Activated CD8-positive, alpha-beta memory T cell treated with anti-CD3 and anti-CD28 coated beads, Interleukin-2, amount 50 U/mL, for 4 hours (primary cell): ENCODE results near the gene EXOC7.

Source experiments
- DNase-seq: peaks from one replicate; pipeline ENCODE4 v3.0.0-alpha.2; 2020

EXOC7 gene

GRCh38 chr17:76103274-76104139 lies at the start of gene EXOC7:
EXOC7 (minus strand) TSS chr17:76103787; CDS start chr17:76103692, 95 bp downstream.
- peak; percentile 92 for DNase-seq

- DNase-seq, result no peak
Observed at GRCh38 chr17:76153202-76153601, 49.6 kb upstream of the EXOC7 start.

DNA sequence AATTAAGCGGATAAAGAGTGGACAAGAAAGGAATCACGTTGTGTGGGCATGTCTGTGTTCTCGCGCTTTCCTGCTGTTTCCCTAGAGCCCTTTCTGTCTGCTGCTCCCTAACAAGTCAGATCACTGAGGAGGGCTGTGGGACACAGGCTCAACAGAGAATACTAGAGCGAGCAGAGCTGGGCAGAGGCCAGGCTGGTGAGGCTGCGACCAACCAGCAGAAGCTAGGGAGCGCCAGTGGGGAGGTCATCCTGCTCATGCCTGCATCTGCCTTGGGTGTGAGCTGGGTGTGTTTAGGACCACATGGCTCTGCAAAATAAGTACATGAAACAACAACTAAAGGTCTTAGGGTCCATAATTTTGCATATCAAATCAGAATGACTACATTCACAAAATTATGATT lies 49.0 kb upstream of the EXOC7 start:
- DNase-seq, result no peak

GRCh38 chr17:76151896-76152454 lies 48.4 kb upstream of the EXOC7 start:
- no peak for DNase-seq

DNA sequence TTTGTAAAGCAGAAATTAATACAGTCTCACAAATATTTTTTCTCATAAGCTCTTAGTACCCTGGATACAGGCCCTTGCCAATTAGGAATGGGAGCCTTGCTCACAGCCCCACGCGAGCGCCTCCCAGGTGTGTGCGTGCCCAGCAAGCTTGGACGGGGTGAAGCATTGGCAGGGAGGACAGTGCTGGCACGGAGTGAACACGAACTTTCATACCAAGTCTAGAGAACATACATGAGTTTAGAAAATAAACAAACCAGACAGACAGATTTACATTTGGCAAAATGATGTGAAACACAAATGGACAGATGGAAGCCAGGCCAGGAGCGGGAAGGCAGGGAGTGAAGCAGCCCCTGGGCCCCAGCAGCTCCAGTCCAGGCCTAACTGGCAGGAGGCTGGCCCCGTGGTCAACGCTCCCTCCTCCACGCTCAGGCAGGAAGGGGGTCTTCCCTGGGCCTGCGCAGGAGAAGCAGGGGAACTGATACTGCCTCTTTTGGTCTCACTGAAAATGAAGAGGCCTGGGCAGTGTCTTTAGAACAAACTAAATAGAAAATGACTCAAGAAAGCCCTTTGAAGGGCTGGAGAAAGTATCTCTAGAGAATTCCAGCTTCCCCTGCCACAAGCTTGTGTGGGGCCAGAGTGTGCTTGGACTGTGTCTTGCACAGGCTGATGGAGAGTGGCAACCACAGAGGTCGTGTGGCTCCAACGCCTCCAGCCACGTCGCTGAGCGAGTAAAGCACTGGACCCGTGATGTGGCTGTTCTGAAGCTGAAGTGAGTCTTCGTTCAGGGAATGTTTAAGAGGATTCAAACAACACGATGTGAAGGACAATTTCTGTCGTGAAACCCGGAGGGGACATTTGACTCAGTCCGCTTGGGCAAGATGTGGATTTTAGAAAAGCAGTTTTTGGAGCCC lies 47.4 kb upstream of the EXOC7 start:
- no peak for DNase-seq

DNA sequence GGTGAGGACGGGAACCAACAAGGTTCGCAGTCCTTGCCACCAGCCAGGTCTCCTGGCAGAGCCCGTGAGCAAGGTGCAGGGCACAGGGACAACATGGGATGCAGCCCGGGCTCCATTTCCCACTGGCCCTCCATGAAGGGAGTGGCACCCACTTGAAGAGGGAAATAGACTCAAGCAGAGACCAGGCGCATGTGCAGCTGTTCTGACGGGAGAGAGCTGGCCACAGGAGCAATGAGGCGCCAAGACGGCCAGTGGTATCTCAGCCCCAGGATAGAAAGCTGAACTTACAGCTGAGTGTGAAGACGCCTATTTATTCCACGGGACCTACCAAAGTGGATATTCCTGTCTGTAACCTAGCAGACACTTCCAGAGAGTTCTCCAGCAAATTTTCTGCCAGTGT lies 45.6 kb upstream of the EXOC7 start:
- no peak for DNase-seq

DNA sequence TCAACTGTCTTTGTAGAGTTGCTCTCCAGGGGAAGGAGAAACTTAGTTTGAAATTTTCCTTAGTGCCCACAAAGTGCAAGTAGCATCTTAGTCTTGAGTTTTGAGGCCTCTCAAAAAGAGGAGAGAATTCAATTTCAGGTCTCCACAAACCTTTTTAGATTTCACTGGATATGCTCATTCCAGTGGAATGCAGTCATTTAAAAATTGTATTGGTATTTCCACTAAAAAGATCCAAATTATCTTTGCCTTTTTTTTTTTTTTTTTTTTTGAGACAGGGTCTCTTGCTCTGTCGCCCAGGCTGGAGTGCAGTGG lies 44.4 kb upstream of the EXOC7 start:
- DNase-seq, result no peak

- no peak for DNase-seq
Observed at GRCh38 chr17:76147211-76148014, 43.8 kb upstream of the EXOC7 start.

DNA sequence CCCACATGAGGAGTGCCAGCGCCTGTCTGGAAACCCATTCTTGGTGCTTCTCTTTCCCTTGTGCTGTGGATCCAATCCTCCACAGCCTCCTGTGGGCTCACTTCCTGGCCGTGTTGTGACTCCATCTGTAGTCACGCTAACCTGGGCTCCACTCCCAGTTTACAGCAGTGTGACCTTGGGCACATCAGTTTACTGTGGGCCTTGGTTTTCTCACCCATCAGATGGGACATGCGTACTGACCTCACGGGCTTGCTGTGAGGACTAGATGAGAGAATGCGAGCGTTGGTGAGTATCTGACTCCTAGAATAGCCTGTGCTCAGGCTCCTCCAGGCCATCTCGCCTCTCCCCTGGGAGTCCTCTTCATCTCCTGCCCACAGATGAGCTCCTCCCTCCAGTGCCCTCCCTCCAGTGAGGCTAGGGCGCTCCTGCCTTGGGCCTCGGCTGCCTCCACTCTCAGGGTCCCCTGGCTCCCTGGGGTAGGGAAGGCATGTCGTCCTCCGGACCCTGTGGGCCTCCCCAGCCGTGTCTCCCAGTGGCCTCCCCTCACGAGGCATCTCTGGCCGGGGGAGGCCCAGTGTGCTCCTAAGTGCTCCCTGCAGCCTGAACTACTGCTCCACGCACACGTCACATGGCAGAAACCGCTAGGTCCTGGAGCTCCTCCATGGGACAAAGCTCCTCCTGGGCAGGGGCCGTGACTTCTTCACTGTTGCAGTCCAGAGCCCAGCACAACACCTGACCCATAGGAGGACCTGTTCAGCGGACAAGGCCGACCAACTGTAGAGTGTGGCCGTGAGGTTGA lies 42.7 kb upstream of the EXOC7 start:
- DNase-seq, result no peak

GRCh38 chr17:76145231-76146052 lies 41.9 kb upstream of the EXOC7 start:
- DNase-seq, result peak; percentile 54

GRCh38 chr17:76142585-76143041 lies 39.0 kb upstream of the EXOC7 start:
- no peak for DNase-seq

- DNase-seq, result no peak
Observed at GRCh38 chr17:76142039-76142584, 38.5 kb upstream of the EXOC7 start.

GRCh38 chr17:76141212-76142038 lies 37.8 kb upstream of the EXOC7 start, which contains the start of gene FOXJ1:
FOXJ1 (minus strand) TSS chr17:76141245; CDS start chr17:76140395, 850 bp downstream.
- peak; percentile 90 for DNase-seq

GRCh38 chr17:76140661-76141211 lies 37.1 kb upstream of the EXOC7 start:
- no peak for DNase-seq

GRCh38 chr17:76139801-76140660 lies 36.4 kb upstream of the EXOC7 start:
- peak; percentile 68 for DNase-seq

- no peak for DNase-seq
Observed at GRCh38 chr17:76138896-76139752, 35.5 kb upstream of the EXOC7 start.
